ENCODE data around the gene TRPV5.

- TF ChIP-seq CTCF (IDR thresholded peaks at IDR 0.05; ENCODE audit: low read depth, low read length, poor library complexity, severe bottlenecking) (no peak), EZH2phosphoT487 (IDR thresholded peaks at IDR 0.05; ENCODE audit: borderline replicate concordance, low read length) (no peak)
Observed at GRCh38 chr7:142899661-142900060, 33.9 kb downstream of the TRPV5 start.
